Adrenal gland (tissue), 12 donors: Measurements from ENCODE around the gene FBXO24. TPM values are rescaled to one million over a fixed set of nuclear protein-coding genes. Genes with fewer than 3 reads are reported as not detected.
A peak's percentile ranks its signal among the peaks of the same experiment; 100 is the strongest.

Source experiments
- DNase-seq, 7 donors: peaks; one replicate each; pipeline ENCODE4 v3.0.0-alpha.2; 2019 to 2020
- H3K27ac ChIP-seq, 5 donors: fragments of 200-600 bp; sonication (generic) in 4 of 5; 1 replicate in 3 of 5; 2 replicates in 2 of 5; pipeline versions ENCODE4 v1.5.1 to v1.8.0; 2016 to 2020; ENCODE audit warnings: mild to moderate bottlenecking in 1 of 5
- H3K27me3 ChIP-seq: fragments of 200-600 bp; 2 replicates; pipeline ENCODE4 v1.8.0; 2021
- H3K36me3 ChIP-seq, 2 donors: fragments of 200-600 bp; replicated peaks in 1 of 2; 1 replicate in 1 of 2; 2 replicates in 1 of 2; pipeline versions ENCODE4 v1.5.1 to v1.8.0; 2018 to 2022
- H3K4me1 ChIP-seq, 2 donors: fragments of 200-600 bp; replicated peaks in 1 of 2; 1 replicate in 1 of 2; 2 replicates in 1 of 2; pipeline versions ENCODE4 v1.5.1 to v1.8.0; 2018 to 2021
- H3K4me3 ChIP-seq, 4 donors: fragments of 200-600 bp; sonication (generic) in 3 of 4; one replicate each; pipeline ENCODE4 v1.5.1; 2016 to 2018
- H3K9me3 ChIP-seq, 3 donors: fragments of 200-600 bp; sonication (generic) in 1 of 3; replicated peaks in 1 of 3; 1 replicate in 2 of 3; 2 replicates in 1 of 3; pipeline versions ENCODE4 v1.5.1 to v1.8.0; 2016 to 2021
- CTCF ChIP-seq, 6 experiments: fragments of 450-650 bp in 4 of 6; fragments of 200-600 bp in 2 of 6; sonication (generic) in 1 of 6; IDR thresholded peaks; 1 replicate in 5 of 6; 2 replicates in 1 of 6; pipeline versions ENCODE4 v1.5.1 to v1.8.0; 2016 to 2021; ENCODE audit warnings: antibody characterized with exemption in 6 of 6, mild to moderate bottlenecking in 2 of 6, moderate library complexity in 1 of 6
- POLR2A ChIP-seq, 2 donors: fragments of 450-650 bp; IDR thresholded peaks; one replicate each; pipeline ENCODE4 v1.6.1; 2017; ENCODE audit warnings: antibody characterized with exemption in 2 of 2, mild to moderate bottlenecking in 2 of 2, moderate library complexity in 1 of 2
- WGBS, 4 donors: extraction: QIAGEN DNeasy Blood & Tissue Kit in 2 of 4; methylation state at CpG; one replicate each; pipeline versions ENCODE4 v1.1.5 to v1.1.7; 2013 to 2017; 5-methylcytosine and 5-hydroxymethylcytosine counted together
- intact Hi-C, 2 donors: fragments of 100-400 bp; cut with DNase I; formaldehyde crosslinking; loops; one replicate each; pipeline versions ENCODE4 v1.14.1 to v1.15.0; 2022 to 2023
- polyA plus RNA-seq, 3 donors: library from polyadenylated mRNA; stranded (reverse); fragments of 200-250 nt in 2 of 3; fragments of 350-450 nt in 1 of 3; fragmentation: Illumina TruSeq in 1 of 3; extraction: RNeasy Lipid Tissue Mini Kit (QIAGEN cat#74804) in 1 of 3; gene quantifications; one replicate each; pipeline ENCODE4 v1.2.3, GENCODE V29; 2013 to 2014
- total RNA-seq, 9 donors: library from RNA; depleted of rRNA in 4 of 9; stranded (reverse); fragments of >200 nt in 4 of 9; fragments of 120-200 nt in 1 of 9; fragmentation: NEBNext Ultra II Directional in 1 of 9; extraction: Animal tissue kit (Norgen Biotek cat#: 25700) in 1 of 9; gene quantifications; one replicate each; pipeline versions ENCODE4 v1.1.0 to v1.2.4, GENCODE V29; 2013 to 2023
- donor health status: healthy with polysubstance abuse.
- donor health status: Bipolar disorder and iron deficiency.
- donor health status: DM: yes; HTN: yes; CAD: no.
- donor health status: DM: no; HTN: no; CAD: no.
- donor health status: DM: no; HTN: no; CAD: no.
- donor health status: DM: yes; HTN: yes; CAD: no.

FBXO24 gene
- total and polyA plus RNA-seq, 12 donors = 0.16 to 2.8 (median 0.89) TPM; not detected in 2

GRCh38 chr7:100553032-100553431, 33.1 kb upstream of the FBXO24 start:
- Histone ChIP-seq H3K27me3 (no peaks in the 10 kb centered on the region), H3K9me3 (no peaks in the 10 kb centered on the region), H3K27ac (no peak overlapping the region), H3K4me1 (peaks cover 7 to 18% of the 10 kb centered on the region in 2 donors), H3K36me3 (peaks cover 0 to 88% of the 10 kb centered on the region in 2 donors), H3K4me3 (no peak overlapping the region)
- WGBS, 4 donors = 89 to 98% (median 95%) methylated on average over 3 of the region's 3 CpGs
- no peak for DNase-seq
- no peak for TF ChIP-seq POLR2A (IDR thresholded peaks at IDR 0.05)
- intact Hi-C loops = no loop called here

GRCh38 chr7:100555701-100556100, 30.4 kb upstream of the FBXO24 start:
- 76 to 86% (median 83%) methylated on average over 5 of the region's 5 CpGs for WGBS, 4 donors
- Histone ChIP-seq H3K27me3 (no peaks in the 10 kb centered on the region), H3K27ac (peak overlapping the region in 4 of 5 donors; percentile 14 to 70 (median 30)), H3K4me1 (peaks cover 0 to 7% of the 10 kb centered on the region in 2 donors), H3K9me3 (no peaks in the 10 kb centered on the region), H3K4me3 (no peak overlapping the region), H3K36me3 (peaks cover 0 to 87% of the 10 kb centered on the region in 2 donors)
- intact Hi-C loops = no loop called here
- no peak for TF ChIP-seq CTCF (IDR thresholded peaks at IDR 0.05)
- no peak for TF ChIP-seq POLR2A (IDR thresholded peaks at IDR 0.05)
- DNase-seq = no peak

GRCh38 chr7:100556541-100556940, 29.6 kb upstream of the FBXO24 start:
- no peaks in the 10 kb centered on the region for H3K9me3 ChIP-seq
- peak in 5 of 7 donors; percentile 64 to 75 (median 67) for DNase-seq
- peaks cover 0 to 85% of the 10 kb centered on the region in 2 donors for H3K36me3 ChIP-seq
- intact Hi-C loops = no loop called here
- H3K4me1 ChIP-seq = peaks cover 0 to 7% of the 10 kb centered on the region in 2 donors
- no peaks in the 10 kb centered on the region for H3K27me3 ChIP-seq
- peak overlapping the region; percentile 10 to 73 (median 35) for H3K27ac ChIP-seq
- TF ChIP-seq POLR2A (IDR thresholded peaks at IDR 0.05) = no peak
- no peak for TF ChIP-seq CTCF (IDR thresholded peaks at IDR 0.05)
- no peak overlapping the region for H3K4me3 ChIP-seq
- 54 to 67% (median 57%) methylated on average over 4 of the region's 4 CpGs for WGBS, 4 donors

GRCh38 chr7:100559127-100559526, 27.0 kb upstream of the FBXO24 start:
- 73 to 89% (median 83%) methylated on average over 4 of the region's 4 CpGs for WGBS, 4 donors
- Histone ChIP-seq H3K27me3 (no peaks in the 10 kb centered on the region), H3K4me1 (peaks cover 0 to 11% of the 10 kb centered on the region in 2 donors), H3K4me3 (no peak overlapping the region), H3K9me3 (no peaks in the 10 kb centered on the region), H3K27ac (peak overlapping the region in 1 of 5 donors; percentile 14), H3K36me3 (peaks cover 0 to 83% of the 10 kb centered on the region in 2 donors)
- TF ChIP-seq CTCF (IDR thresholded peaks at IDR 0.05) (no peak), POLR2A (IDR thresholded peaks at IDR 0.05) (no peak)
- intact Hi-C loops = loop anchor here in 1 of 2 donors (2.0 kb wide), 1 partner anchor 14 kb away; no protein-coding TSS in a partner anchor
- DNase-seq = no peak
